Fibroblast of skin of scalp (primary cell): ENCODE measurements around the gene SBSN.

ENCODE experiments used
- DNase-seq: peaks from one replicate; pipeline ENCODE4 v3.0.0-alpha.2; 2013

The SBSN gene

DNA sequence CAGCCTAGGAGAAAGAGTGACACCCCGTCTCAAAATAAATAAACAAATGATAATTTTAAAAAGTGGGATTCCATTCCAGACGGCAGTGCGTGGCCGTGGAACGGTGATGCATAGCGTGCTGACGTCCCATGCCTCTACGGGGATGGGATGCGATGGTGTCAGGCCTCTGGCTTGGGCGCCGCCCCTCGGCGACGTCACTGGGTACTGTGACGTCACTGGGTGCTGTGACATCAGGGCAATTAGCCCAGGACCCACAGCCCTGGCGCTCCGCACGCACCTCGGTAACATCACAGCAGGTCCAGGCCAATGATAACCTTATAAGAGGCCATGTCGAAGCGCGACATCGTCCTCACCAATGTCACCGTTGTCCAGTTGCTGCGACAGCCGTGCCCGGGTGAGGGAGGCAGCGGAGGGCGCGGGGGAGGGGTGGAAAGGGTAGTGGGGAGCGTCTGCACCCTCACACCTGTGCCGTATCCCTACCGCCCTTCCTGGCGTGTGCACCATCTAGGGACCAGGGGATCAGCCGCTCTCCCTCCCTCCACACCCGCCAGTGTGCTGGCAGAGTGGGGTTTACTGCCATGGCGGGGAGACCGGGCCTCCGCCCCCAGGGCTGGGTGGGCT lies 5.2 kb upstream of the SBSN start, which contains the start of gene GAPDHS:
GAPDHS (plus strand) TSS at position 256 of the 621 bp plus-strand sequence; CDS start at position 328, 72 bp downstream.
- DNase-seq, result no peak

GRCh38 chr19:35531291-35531690 lies 3.2 kb upstream of the SBSN start:
- DNase-seq, result no peak

DNA sequence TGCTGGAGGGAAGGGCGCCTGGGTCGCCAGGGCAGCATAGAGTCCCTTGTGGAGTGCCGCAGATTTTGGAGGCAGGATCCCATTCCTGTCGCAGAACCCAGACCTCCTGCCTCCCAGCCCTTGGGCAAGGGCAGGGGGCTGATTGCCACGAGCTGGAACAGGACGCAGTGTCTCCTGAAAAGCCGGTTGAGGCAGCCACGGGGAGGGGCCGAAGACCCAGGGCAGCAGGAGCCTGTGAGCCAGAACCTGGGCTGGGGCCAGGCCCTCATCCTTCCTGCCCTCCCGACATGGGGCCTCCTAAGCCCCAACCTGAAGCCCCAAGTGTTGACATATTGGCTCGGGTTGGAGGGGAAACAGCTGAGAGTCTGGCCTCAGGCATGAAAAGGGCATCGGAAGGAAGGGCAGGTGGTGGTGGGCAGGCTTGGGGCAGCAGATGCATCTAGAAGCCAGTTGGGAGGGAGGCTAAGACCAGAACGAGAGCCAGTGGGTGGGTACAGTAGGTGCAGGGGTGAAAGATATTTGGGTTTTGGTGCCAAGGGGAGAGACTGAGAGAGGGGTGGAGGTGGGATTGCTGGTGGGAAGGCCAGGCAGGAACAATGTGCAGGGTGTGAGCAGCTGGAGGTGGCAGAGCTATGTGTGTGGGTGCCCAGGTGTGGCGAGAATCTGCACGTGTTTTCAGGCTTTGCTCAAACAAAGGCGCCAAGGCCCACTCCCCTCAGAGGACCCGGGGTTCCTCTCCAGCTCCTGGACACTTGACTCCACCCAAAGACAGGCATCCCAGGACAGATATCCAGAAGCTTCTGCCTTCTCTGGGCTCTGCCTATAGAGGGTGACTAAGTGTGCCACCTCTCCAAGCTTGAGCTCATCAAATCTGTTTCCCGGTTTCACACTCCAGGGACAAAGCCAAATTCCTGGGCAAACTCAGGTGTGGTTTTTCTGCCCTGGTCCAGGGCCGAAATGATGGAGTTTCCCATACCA lies 1.4 kb upstream of the SBSN start:
- DNase-seq, result no peak

GRCh38 chr19:35525873-35526272 lies 2.2 kb downstream of the SBSN start:
- DNase-seq, result no peak

DNA sequence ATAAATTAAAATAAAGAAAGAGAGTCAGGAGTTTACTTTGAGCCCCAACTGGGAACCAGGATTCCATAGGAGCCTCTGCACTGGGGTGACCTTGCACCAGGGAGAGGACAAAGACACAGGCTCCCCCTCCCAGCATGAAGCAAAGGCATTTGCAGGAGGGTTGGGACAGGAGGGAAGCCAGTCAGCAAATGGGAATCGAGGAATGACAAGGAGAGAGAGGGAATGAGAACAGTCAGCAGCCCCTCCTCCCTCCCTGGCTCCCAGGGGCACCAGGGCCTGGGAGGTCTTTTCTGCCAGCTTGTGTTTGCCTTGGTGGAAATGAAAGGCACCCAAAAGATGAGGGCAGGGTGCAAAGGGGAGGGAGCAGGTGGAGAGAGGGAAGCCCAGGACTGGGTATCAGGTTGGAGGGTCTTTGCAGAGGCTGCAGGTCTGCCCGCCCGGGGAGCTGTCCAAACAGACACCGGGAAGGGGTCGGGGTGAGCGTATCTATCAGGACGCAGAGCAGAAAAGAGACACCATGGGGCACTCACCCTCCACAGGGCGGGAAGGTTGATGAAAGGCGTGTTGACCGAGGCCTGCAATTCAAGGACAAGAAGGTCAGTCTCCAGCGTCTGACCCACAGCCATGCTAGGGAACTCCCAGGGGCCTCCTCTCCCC lies 3.8 kb downstream of the SBSN start:
- DNase-seq, result no peak

- DNase-seq, result no peak
Observed at GRCh38 chr19:35522745-35523327, 5.3 kb downstream of the SBSN start.

DNA sequence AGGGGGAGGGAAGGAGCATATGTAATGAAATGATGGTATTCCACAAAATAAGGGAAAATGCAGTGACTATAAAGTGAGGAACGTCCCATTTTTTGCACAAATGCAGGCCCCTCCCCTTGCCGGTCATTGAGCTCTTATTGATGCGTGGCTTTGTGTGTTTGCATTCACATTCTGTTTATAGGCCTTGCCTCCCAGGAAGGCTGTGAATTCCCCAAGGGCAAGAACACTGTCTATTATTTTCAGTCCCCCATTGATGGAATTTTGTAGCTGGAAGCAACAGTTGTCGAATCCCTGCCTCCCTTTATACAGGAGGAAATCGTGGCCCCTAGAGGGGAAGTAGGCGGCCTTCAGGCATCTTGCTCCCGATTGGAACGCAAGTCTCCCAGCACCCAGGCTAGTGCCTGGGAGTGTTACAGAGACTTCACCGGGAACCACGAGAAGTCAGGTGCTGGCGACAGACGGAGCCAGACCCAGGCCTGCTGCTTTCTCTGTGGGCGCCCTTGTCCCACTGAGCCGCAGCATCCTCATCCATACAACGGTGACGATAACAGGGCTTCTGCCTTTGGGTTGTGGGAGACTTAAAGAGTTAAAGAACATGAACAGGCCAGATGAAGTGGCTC lies 6.9 kb downstream of the SBSN start:
- peak; percentile 40 for DNase-seq

GRCh38 chr19:35519291-35519690 lies 8.8 kb downstream of the SBSN start:
- peak; percentile 22 for DNase-seq

- DNase-seq, result peak; percentile 98
Observed at GRCh38 chr19:35518313-35518712, 9.8 kb downstream of the SBSN start.

DNA sequence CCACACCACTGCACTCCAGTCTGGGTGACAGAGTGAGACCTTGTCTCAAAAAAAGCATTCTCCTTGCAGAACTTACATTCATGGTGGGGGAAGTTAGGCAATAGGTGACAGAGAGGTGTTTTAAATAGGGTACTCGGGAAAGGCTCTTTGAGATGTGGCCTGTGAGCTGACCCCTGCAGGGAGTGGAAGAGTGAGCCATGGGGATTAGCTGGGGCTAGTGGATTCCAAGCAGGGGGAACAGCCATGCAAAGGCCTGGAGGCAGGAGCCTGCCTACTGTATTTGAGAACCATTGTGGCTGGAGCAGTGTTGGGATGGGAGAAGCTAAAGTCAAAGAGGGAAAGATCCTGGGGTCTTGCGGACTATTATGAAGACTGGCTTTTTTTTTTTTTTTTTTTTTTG lies 10.8 kb downstream of the SBSN start:
- no peak for DNase-seq

- DNase-seq, result no peak
Observed at GRCh38 chr19:35516310-35516709, 11.8 kb downstream of the SBSN start.

- DNase-seq, result peak; percentile 25
Observed at GRCh38 chr19:35514282-35514809, 13.8 kb downstream of the SBSN start.

- peak; percentile 30 for DNase-seq
Observed at GRCh38 chr19:35513628-35514281, 14.4 kb downstream of the SBSN start, which contains the start of gene DMKN. DMKN (minus strand) TSS chr19:35513649; CDS start chr19:35513475, 174 bp downstream.

- DNase-seq, result no peak
Observed at GRCh38 chr19:35512831-35513627, 15.1 kb downstream of the SBSN start.

DNA sequence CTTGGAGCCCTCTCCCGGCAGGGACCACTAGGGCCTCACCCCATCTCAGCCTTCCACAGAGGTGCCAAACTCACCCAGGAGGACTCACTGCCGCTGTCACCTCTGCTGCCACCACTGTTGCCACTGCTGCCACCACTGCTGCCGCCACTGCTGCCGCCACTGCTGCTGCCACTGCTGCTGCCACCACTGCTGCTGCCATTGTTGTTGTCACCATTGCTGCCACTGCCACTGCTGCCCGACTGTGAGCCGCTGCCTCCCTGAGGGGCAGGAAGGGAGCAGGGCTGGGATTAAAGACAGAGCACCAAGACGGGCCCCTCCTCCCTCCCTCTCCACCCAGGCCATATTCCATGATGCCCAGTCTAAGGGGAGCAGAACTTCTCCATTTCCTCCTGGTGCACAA lies 16.8 kb downstream of the SBSN start:
- DNase-seq, result no peak

GRCh38 chr19:35510626-35510964 lies 17.5 kb downstream of the SBSN start:
- no peak for DNase-seq

DNA sequence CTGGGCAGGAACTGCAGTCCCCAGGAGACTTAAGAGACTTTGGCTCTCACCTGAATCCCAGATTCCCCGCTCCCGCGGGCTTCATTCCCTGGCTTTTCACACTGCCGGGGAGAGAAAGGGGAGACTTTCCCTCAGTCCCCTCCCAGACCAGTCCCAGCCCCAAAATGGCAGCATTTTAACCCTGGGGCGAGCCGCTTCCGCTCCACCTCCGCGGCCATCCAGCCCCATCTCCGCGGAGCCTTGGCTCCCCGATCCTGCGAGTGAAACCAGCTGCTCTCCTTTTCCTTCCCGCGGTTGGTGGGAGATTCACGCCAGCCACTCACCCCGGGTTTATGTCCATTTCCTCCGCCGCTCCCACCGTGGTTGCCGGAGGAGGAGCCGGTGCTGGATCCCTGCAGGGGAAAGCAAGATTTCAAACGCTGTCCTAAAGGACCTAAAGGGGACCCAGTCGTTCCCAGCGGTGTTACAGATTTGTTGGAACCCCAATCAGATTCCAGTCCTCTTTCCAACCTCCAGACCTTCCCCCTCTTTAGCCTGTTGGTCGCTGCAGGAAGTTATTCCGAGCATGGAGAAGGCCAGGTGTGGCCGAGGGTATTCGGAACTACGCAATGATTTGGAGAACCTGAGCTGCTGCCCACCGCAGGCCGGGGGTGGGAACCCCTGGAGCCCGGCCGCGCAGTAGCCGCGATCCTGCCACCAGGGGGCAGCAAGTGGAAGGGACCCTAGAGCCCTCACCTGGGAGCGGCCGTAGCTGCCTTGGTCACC lies 18.1 kb downstream of the SBSN start:
- DNase-seq, result peak; percentile 40

DNA sequence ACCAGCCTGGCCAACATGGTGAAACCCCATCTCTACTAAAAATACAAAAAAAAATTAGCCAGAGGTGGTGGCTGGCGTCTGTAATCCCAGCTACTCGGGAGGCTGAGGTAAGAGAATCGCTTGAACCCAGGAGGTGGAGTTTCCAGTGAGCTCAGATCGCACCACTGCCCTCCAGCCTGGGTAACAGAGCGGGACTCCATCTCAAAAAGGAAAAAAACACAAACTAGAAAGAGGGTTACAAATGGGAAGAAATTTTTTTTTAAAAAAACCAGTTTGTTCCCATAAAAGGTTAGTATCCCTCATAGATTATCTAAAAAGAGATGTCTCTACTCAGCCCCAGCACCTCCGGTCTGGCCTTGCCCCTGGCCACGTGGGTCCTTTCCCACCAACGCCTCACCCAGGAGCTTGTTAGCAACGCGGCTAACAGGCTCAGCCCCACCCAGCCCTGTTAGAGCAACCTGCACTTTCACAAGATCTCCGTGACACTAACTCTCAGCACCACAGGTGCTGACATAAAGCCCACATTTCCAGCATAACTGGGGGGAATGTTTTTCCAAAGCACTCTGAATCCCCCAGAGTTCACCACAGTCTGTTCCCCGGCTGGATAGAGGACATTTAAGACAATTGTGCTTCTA lies 19.0 kb downstream of the SBSN start:
- no peak for DNase-seq

GRCh38 chr19:35508129-35508528 lies 20.0 kb downstream of the SBSN start:
- no peak for DNase-seq
